ENCODE measurements around the gene AKR1C1.

GRCh38 chr10:4978870-4979269 lies 15.7 kb downstream of the AKR1C1 start:
- TF ChIP-seq CTCF (IDR thresholded peaks at IDR 0.05) = no peak
- TF ChIP-seq EZH2 (IDR thresholded peaks at IDR 0.05; ENCODE audit: borderline replicate concordance, insufficient read depth, low read depth, low read length, poor library complexity, severe bottlenecking) = no peak
